HepG2 (cell line): Measurements from ENCODE around the gene HSD11B1L. TPM values are rescaled to one million over a fixed set of nuclear protein-coding genes. Genes with fewer than 3 reads are reported as not detected.
A peak's percentile ranks its signal among the peaks of the same experiment; 100 is the strongest.

Source experiments
- ATAC-seq: fragments of 200-7000 bp; cut with Tn5 transposase; 3 replicates; pipeline ENCODE4 v1.9.1; 2020; ENCODE audit warnings: mild to moderate bottlenecking, moderate library complexity
- BruUV-seq: library from RNA; stranded (reverse); fragments of 400-500 nt; replicated peaks from 2 replicates; lab custom pipeline; 2021; lab: Mats Ljungman, UMichigan
- CTCF ChIA-PET: fragments of 300-600 bp; formaldehyde crosslinking; extraction: SDS; loops from one replicate; lab custom pipeline; 2021; ENCODE audit warnings: low total read pairs, inconsistent platforms, low intra/inter-chr PET ratio; lab: Yijun Ruan, JAX
- POLR2A ChIA-PET: fragments of 350-600 bp; sonication (Branson Sonifier 250); formaldehyde crosslinking; loops from one replicate; lab custom pipeline; 2020; ENCODE audit warnings: antibody characterized with exemption, inconsistent platforms; lab: Yijun Ruan, JAX
- DNase-seq: peaks from one replicate; pipeline ENCODE4 v3.0.0-alpha.2; 2015; ENCODE audit warnings: low spot score
- FAIRE-seq: peaks from 3 replicates; lab custom pipeline; 2011; peaks lifted over from hg19 to GRCh38; lab: Jason Lieb, UNC
- H2AFZ ChIP-seq: one replicate; pipeline ENCODE4 v1.6.1; 2011; ENCODE audit warnings: low read length, inconsistent platforms
- H3K27ac ChIP-seq: fragments of 300-600 bp; 3 replicates; pipeline ENCODE4 v1.8.0; 2011; ENCODE audit warnings: mixed run types, mild to moderate bottlenecking, mixed read lengths, low read length, inconsistent platforms; ENCODE audit not compliant: insufficient read depth; ENCODE audit errors: extremely low read length
- H3K27me3 ChIP-seq, 2 experiments: fragments of 200-600 bp in 1 of 2; 2 replicates in 1 of 2; 3 replicates in 1 of 2; pipeline versions ENCODE4 v1.6.0 to v1.8.0; 2011; ENCODE audit warnings: low read length in 2 of 2, mild to moderate bottlenecking in 2 of 2, moderate library complexity in 2 of 2, inconsistent platforms in 1 of 2; ENCODE audit not compliant: insufficient read depth in 2 of 2, control insufficient read depth in 1 of 2
- H3K36me3 ChIP-seq, 2 experiments: fragments of 200-600 bp in 1 of 2; replicated peaks in 1 of 2; 2 replicates in 1 of 2; 3 replicates in 1 of 2; pipeline versions ENCODE4 v1.5.1 to v1.8.0; 2011; ENCODE audit warnings: low read length in 2 of 2, inconsistent platforms in 1 of 2; ENCODE audit not compliant: insufficient read depth in 2 of 2, control insufficient read depth in 1 of 2
- H3K4me1 ChIP-seq: 2 replicates; pipeline ENCODE4 v1.5.1; 2012; ENCODE audit warnings: low read length, inconsistent platforms; ENCODE audit not compliant: insufficient read depth
- H3K4me2 ChIP-seq: 2 replicates; pipeline ENCODE4 v1.6.0; 2011; ENCODE audit warnings: low read depth, low read length, inconsistent platforms
- H3K4me3 ChIP-seq, 3 experiments: fragments of 200-600 bp in 1 of 3; sonication (generic), shearing (Covaris generic) in 1 of 3; replicated peaks in 1 of 3; 2 replicates each; pipeline ENCODE4 v1.5.1; 2011 to 2016; ENCODE audit warnings: low read length in 3 of 3, inconsistent platforms in 2 of 3, low read depth in 2 of 3, mild to moderate bottlenecking in 2 of 3, control low read depth in 1 of 3, mixed read lengths in 1 of 3; ENCODE audit not compliant: insufficient read depth in 1 of 3
- H3K79me2 ChIP-seq: one replicate; pipeline ENCODE4 v1.6.1; 2011; ENCODE audit warnings: low read length, inconsistent platforms; ENCODE audit not compliant: insufficient read depth
- H3K9ac ChIP-seq: 2 replicates; pipeline ENCODE4 v1.6.0; 2011; ENCODE audit warnings: mild to moderate bottlenecking, low read depth, low read length, inconsistent platforms; ENCODE audit not compliant: insufficient read depth
- H3K9me3 ChIP-seq: 2 replicates; pipeline ENCODE4 v1.5.1; 2012; ENCODE audit warnings: mild to moderate bottlenecking, low read length
- H4K20me1 ChIP-seq: 2 replicates; pipeline ENCODE4 v1.6.0; 2011; ENCODE audit warnings: inconsistent platforms, mild to moderate bottlenecking, low read length, moderate library complexity; ENCODE audit not compliant: insufficient read depth
- CTCF ChIP-seq: sonication (generic); formaldehyde crosslinking; IDR thresholded peaks from 2 replicates; pipeline ENCODE4 v1.5.0; 2020; ENCODE audit warnings: mild to moderate bottlenecking, missing genetic modification reagents, moderate library complexity
- MIER2 ChIP-seq: IDR thresholded peaks from 2 replicates; pipeline ENCODE4 v1.6.1; 2016; ENCODE audit warnings: missing biosample characterization, missing genetic modification reagents
- MNT ChIP-seq: fragments of 450-650 bp; IDR thresholded peaks from 2 replicates; pipeline ENCODE4 v1.6.1; 2016
- MXI1 ChIP-seq: IDR thresholded peaks from 3 replicates; pipeline ENCODE4 v1.6.1; 2012; ENCODE audit warnings: low read depth, low read length, inconsistent platforms, borderline replicate concordance
- ZNF414 ChIP-seq: sonication (generic); formaldehyde crosslinking; IDR thresholded peaks from 2 replicates; pipeline ENCODE4 v1.5.0; 2020; ENCODE audit warnings: missing genetic modification reagents
- ZNF841 ChIP-seq: sonication (generic); formaldehyde crosslinking; IDR thresholded peaks from 2 replicates; pipeline ENCODE4 v1.8.1; 2023; ENCODE audit warnings: missing genetic modification reagents, borderline replicate concordance
- WGBS: methylation state at CpG from one replicate; pipeline ENCODE4 v1.1.6; 2017; ENCODE audit warnings: low lambda C conversion rate; 5-methylcytosine and 5-hydroxymethylcytosine counted together
- in situ Hi-C: cut with HindIII; loops from 2 replicates; pipeline ENCODE4 v1.10.0; 2017; ENCODE audit warnings: low pct_unique_long_range_greater_than_20kb; ENCODE audit not compliant: extremely low pct_ligation_motif_present
- intact Hi-C: fragments of 100-400 bp; cut with micrococcal nuclease; formaldehyde crosslinking; loops from one replicate; pipeline ENCODE4 v1.10.0; 2022; ENCODE audit not compliant: unreplicated experiment
- polyA plus RNA-seq, 8 experiments: library from polyadenylated mRNA; depleted of rRNA in 3 of 8; stranded (reverse) in 7 of 8; unstranded in 1 of 8; fragments of >200 nt; fragmentation: Illumina TruSeq in 4 of 8; extraction: Trizol in 4 of 8; gene quantifications; 2 replicates each; pipeline versions ENCODE4 v1.2.1 to v1.2.3, GENCODE V29; 2011 to 2016; ENCODE audit warnings: low read depth in 4 of 8, missing spikeins in 1 of 8, mixed read lengths in 1 of 8; ENCODE audit not compliant: insufficient read depth in 1 of 8
- total RNA-seq, 5 experiments: library from RNA; depleted of rRNA; stranded (reverse); fragments of >200 nt; fragmentation: Illumina TruSeq; extraction: Trizol; gene quantifications; 2 replicates each; pipeline ENCODE4 v1.2.3, GENCODE V29; 2016; ENCODE audit warnings: low read depth in 1 of 5
- TF ChIP-seq, protein P1 (sequence below): sonication (generic); formaldehyde crosslinking; IDR thresholded peaks from 2 replicates; pipeline ENCODE4; 2020; ENCODE audit warnings: missing genetic modification reagents, mild to moderate bottlenecking, borderline replicate concordance
- TF ChIP-seq, protein P2 (sequence below): IDR thresholded peaks from 2 replicates; pipeline ENCODE4 v1.6.1; 2016; ENCODE audit warnings: missing compliant biosample characterization, missing genetic modification reagents, borderline replicate concordance
- TF ChIP-seq, protein P3 (sequence below): sonication (generic); formaldehyde crosslinking; IDR thresholded peaks from 2 replicates; pipeline ENCODE4 v1.4.0; 2020; ENCODE audit warnings: missing genetic modification reagents, borderline replicate concordance

The HSD11B1L gene
- total and polyA plus RNA-seq, 2 of the 13 experiments (the other 11 are each of a cell fraction or from before 2014, with no cell fraction given), result 2.8 to 3.9 TPM

- TF ChIP-seq, protein P1, sequence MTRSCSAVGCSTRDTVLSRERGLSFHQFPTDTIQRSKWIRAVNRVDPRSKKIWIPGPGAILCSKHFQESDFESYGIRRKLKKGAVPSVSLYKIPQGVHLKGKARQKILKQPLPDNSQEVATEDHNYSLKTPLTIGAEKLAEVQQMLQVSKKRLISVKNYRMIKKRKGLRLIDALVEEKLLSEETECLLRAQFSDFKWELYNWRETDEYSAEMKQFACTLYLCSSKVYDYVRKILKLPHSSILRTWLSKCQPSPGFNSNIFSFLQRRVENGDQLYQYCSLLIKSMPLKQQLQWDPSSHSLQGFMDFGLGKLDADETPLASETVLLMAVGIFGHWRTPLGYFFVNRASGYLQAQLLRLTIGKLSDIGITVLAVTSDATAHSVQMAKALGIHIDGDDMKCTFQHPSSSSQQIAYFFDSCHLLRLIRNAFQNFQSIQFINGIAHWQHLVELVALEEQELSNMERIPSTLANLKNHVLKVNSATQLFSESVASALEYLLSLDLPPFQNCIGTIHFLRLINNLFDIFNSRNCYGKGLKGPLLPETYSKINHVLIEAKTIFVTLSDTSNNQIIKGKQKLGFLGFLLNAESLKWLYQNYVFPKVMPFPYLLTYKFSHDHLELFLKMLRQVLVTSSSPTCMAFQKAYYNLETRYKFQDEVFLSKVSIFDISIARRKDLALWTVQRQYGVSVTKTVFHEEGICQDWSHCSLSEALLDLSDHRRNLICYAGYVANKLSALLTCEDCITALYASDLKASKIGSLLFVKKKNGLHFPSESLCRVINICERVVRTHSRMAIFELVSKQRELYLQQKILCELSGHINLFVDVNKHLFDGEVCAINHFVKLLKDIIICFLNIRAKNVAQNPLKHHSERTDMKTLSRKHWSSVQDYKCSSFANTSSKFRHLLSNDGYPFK, result no peak
- TF ChIP-seq ZNF414 (CRISPR knock-in tag) (no peak), MIER2 (no peak), ZNF841 (no peak)
- TF ChIP-seq, protein P2, sequence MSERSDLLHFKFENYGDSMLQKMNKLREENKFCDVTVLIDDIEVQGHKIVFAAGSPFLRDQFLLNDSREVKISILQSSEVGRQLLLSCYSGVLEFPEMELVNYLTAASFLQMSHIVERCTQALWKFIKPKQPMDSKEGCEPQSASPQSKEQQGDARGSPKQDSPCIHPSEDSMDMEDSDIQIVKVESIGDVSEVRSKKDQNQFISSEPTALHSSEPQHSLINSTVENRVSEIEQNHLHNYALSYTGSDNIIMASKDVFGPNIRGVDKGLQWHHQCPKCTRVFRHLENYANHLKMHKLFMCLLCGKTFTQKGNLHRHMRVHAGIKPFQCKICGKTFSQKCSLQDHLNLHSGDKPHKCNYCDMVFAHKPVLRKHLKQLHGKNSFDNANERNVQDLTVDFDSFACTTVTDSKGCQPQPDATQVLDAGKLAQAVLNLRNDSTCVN (CRISPR knock-in tag), result no peak
These were observed 16.3 kb upstream of the HSD11B1L start (continued) for GRCh38 chr19:5664515-5664914.

- Histone ChIP-seq H4K20me1 (0 out of 2 replicates have a peak, but pooled peaks cover 9% of the 10 kb centered on the region), H3K9me3 (no peaks in the 10 kb centered on the region), H3K4me3 (no peak overlapping the region), H3K4me1 (peaks cover 15% of the 10 kb centered on the region), H3K79me2 (no peaks in the 10 kb centered on the region), H3K4me2 (no peak overlapping the region), H3K27me3 (no peaks in the 10 kb centered on the region), H3K36me3 (peaks cover 57 to 78% of the 10 kb centered on the region in 2 experiments), H3K27ac (no peak overlapping the region), H2AFZ (no peak overlapping the region), H3K9ac (no peak overlapping the region)
- CTCF ChIA-PET, result no interaction called here
- intact Hi-C loops, result no loop called here
- FAIRE-seq (peak; percentile 70), DNase-seq (peak; percentile 69), ATAC-seq (peak; percentile 82)
- POLR2A ChIA-PET, result interaction anchor here (1.1 to 1.5 kb wide), 2 partner anchors 43 to 45 kb away, joined by 3 to 7 read pairs; partner anchors contain the start of genes SAFB and SAFB2
- BruUV-seq, result TSS peak; percentile 25
- in situ Hi-C loops, result no loop called here
- 74% methylated on average over 10 of the region's 10 CpGs for WGBS
- TF ChIP-seq, protein P3, sequence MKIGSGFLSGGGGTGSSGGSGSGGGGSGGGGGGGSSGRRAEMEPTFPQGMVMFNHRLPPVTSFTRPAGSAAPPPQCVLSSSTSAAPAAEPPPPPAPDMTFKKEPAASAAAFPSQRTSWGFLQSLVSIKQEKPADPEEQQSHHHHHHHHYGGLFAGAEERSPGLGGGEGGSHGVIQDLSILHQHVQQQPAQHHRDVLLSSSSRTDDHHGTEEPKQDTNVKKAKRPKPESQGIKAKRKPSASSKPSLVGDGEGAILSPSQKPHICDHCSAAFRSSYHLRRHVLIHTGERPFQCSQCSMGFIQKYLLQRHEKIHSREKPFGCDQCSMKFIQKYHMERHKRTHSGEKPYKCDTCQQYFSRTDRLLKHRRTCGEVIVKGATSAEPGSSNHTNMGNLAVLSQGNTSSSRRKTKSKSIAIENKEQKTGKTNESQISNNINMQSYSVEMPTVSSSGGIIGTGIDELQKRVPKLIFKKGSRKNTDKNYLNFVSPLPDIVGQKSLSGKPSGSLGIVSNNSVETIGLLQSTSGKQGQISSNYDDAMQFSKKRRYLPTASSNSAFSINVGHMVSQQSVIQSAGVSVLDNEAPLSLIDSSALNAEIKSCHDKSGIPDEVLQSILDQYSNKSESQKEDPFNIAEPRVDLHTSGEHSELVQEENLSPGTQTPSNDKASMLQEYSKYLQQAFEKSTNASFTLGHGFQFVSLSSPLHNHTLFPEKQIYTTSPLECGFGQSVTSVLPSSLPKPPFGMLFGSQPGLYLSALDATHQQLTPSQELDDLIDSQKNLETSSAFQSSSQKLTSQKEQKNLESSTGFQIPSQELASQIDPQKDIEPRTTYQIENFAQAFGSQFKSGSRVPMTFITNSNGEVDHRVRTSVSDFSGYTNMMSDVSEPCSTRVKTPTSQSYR (CRISPR knock-in tag), result no peak
- TF ChIP-seq MNT (peak; percentile 74), CTCF (CRISPR knock-in tag) (peak; percentile 15; the same call in 1 of the 2 replicates), MXI1 (peak; percentile 62; the same call in 1 of the 3 replicates)
These were observed 14.9 kb upstream of the HSD11B1L start for GRCh38 chr19:5665781-5666513.
